GM21717 (cell line): ENCODE data around the gene MYO1D.
A peak's percentile ranks its signal among the peaks of the same experiment; 100 is the strongest.
"Not testable (repeated sequence)": the region's sequence is repeated elsewhere in the genome, so short reads cannot be mapped to it uniquely, and the experiment has no call there.

Experiments used
- ATAC-seq: cut with Tn5 transposase; IDR thresholded peaks from one replicate; pipeline ENCODE4 v1.9.1; 2021; ENCODE audit warnings: mild to moderate bottlenecking, moderate library complexity; ENCODE audit not compliant: unreplicated experiment

MYO1D gene

DNA sequence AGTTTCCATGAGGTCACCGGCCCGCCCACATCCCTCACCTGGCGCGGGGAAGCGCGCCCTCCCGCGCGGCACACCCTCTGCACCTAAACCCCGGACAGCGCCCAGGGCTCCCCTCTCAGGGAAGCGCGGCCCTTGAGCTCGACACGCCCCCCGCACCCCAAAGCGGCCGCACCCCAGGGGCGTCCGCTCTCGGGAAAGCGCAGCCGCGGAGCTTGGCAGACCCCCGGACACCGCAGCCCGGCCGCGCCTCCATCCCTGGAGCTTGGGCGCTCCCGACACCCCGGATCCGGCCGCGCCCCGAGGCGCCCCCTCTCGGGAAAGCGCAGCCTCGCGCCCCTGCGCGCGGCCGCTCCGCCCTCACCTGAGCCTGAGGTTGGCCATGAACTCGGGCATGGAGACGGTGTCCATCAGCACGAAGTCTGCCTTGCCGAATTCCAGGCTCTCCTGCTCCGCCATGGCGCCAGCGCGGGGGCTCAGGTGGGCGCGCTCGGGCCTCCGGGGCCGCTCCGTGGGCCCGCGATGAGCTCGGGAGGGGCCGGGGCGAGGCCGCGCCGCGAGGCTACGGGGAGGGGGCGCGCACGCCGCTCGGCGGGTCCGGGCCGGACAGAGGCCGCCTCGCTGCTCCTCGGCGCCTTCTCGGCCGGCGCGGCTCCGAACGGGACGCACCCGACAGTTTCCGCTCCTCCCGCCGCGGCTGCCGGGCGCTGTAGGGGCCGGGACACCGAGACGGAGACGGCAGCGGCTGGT is at the start of gene MYO1D:
Gene MYO1D (minus strand): TSS at position 708 of the 747 bp plus-strand sequence. CDS start 252 bp downstream, at position 456.
- ATAC-seq = peak; percentile 50

GRCh38 chr17:32926183-32926582 is 49.3 kb upstream of the MYO1D start:
- ATAC-seq = no peak

- not testable (repeated sequence) for ATAC-seq
Observed at GRCh38 chr17:32923905-32924304, 47.0 kb upstream of the MYO1D start.

- no peak for ATAC-seq
Observed at GRCh38 chr17:32921017-32921416, 44.1 kb upstream of the MYO1D start.

- ATAC-seq = no peak
Observed at GRCh38 chr17:32920293-32920692, 43.4 kb upstream of the MYO1D start.

DNA sequence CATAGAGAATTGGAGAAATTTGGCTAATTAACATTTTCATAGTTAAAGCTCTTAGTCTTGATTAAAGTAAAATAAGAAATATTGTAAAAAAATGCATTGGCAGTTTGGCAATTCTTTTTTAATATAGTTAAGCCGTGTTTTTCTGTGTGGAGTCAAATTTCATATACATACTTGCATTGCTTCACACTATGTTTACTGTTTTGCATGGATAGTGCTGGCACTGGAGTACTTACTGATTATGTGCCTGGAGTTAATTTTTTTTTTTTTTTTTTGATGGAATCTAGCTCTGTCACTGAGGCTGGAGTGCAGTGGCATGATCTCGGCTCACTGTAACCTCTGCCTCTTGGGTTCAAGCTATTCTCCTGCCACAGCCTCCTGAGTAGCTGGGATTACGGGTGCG is 43.0 kb upstream of the MYO1D start:
- ATAC-seq = not testable (repeated sequence)

GRCh38 chr17:32917842-32918241 is 40.9 kb upstream of the MYO1D start:
- ATAC-seq = no peak

- no peak for ATAC-seq
Observed at GRCh38 chr17:32917081-32917480, 40.2 kb upstream of the MYO1D start.

GRCh38 chr17:32916134-32916533 is 39.2 kb upstream of the MYO1D start:
- no peak for ATAC-seq

GRCh38 chr17:32915245-32915644 is 38.3 kb upstream of the MYO1D start:
- no peak for ATAC-seq

DNA sequence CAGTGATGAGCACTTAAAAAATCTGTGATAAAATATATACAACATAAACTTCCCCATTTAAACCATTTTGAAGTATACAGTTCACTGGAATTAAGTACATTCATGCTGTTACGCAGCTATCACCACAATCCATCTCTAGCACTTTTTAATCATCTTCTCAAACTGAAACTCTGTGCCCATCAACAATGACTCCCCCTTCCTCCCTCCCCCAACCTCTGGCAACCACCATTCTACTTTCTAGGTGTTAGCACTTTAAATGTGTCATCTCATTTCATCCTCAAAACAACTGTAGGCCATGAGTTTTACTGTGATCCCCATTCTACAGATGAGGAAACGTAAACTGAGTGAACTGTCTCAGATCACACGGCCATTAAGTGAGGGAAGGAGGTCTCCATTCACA is 37.3 kb upstream of the MYO1D start:
- ATAC-seq = no peak

DNA sequence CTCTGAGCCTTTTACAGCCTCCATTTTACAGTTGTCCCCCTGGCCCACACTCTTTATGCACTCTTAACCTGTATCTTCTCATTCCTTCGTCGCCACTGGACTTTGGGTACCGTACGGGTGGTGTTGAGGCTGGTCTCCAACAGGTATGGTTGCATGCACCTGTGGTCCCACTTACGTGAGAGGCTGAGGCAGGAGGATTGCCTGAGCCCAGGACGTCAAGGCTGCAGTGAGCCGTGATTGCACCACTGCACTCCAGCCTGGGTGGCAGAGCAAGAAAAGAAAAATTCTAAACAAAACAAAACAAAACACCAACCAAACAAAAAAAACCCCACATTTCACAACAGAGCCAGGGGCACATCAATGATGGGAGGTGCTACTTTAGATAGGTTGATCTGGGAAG is 36.7 kb upstream of the MYO1D start:
- no peak for ATAC-seq

- no peak for ATAC-seq
Observed at GRCh38 chr17:32912218-32912897, 35.4 kb upstream of the MYO1D start.

DNA sequence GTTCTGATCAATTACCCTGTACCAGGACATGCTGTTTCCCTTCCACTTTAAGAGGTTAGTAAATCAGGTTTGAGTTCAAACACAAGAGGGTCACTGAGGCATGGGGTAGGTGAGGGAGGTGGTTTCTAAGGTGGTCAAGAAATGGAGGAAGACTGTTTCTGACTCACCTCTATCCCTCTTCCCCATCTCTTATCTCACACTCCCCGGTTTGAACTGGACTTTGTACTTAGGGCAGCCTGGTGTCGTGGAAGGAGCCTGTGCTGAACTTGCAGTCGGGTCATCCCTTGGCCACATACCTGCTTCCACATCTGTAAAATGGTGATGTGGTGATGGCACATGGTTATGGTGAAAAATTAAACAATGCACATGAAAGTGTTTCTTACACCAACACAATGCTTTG is 33.8 kb upstream of the MYO1D start:
- ATAC-seq = no peak

DNA sequence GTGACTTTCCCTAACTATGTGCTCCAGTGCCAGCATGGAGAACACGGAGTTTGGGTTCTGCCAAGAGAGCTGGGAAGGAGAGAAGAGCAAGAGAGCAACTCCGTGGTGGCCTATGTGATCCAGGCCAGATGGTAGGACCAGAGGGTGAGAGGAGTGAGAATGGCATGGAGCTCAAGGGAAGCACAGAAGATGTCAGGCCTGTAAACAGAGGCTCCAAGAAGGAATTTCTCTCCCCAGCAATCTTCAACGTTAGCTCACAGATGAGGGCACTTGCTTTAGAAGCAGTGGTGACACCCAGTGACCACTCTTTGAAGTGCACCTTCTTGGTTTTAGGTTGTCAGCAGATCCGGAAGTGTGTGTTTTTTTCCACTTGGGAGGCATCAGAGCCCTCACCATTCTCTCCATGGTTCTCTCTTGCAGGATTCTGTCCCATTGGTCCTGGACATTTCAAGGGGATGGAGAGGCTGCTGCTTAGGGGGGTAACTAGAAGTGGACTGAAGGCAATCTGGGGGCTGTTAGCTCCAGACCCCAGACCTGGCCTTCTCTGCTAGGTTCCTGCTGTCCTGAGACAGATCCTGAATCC is 33.0 kb upstream of the MYO1D start:
- ATAC-seq = no peak

- ATAC-seq = no peak
Observed at GRCh38 chr17:32907583-32907982, 30.7 kb upstream of the MYO1D start.

DNA sequence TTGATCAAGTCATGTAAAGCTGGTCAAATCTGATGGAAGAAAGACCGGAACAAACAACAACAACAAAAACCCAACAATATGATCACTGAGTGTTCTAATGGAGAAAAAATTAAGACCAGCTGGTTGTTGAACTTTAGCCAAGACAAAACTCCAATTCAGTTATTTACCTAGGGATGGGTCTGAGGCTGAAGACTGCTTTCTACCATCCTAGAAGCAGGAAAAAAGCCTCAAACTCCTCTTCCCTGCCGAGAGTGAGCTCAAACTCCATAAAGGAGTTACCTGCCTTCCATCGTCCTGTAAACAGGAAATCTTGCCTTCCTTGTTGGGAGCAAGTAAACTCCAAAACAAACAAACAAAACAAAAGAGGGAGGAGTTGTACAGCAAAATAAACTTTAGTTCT is 28.0 kb upstream of the MYO1D start:
- ATAC-seq = no peak

GRCh38 chr17:32903774-32904673 is 27.1 kb upstream of the MYO1D start:
- ATAC-seq = no peak

DNA sequence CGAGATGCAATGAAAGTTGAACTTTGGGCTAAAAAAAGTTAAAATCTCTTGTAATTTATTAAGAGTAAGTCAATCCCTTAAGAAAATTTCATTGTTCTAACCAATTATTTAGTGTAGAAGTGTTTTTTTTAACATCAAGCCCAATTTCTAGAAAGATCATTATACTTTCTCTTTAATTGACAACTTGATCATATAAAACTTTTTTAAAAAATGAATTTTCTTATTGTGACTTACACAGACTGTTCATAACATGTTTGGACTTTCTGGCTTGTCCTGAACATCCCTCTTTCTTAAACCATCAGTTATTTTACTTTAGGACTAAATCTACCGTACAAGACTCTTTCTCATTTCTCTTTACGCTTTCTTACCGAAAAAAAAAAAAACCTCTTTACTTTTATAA is 24.8 kb upstream of the MYO1D start:
- ATAC-seq = no peak

- no peak for ATAC-seq
Observed at GRCh38 chr17:32899236-32900013, 22.5 kb upstream of the MYO1D start.
